Psoas muscle (tissue), 8 donors: ENCODE data around the gene TBL1XR1. TPM values are rescaled to one million over a fixed set of nuclear protein-coding genes. Genes with fewer than 3 reads are reported as not detected.

Source experiments
- ATAC-seq, 4 donors: fragments of 200-7000 bp; cut with Tn5 transposase; one replicate each; pipeline ENCODE4 v1.9.1; 2020; ENCODE audit warnings: moderate library complexity in 3 of 4, mild to moderate bottlenecking in 2 of 4
- DNase-seq, 2 donors: peaks; one replicate each; pipeline ENCODE4 v3.0.0-alpha.2; 2020
- H3K27ac ChIP-seq: fragments of 200-600 bp; one replicate; pipeline ENCODE4 v1.8.0; 2022
- H3K27me3 ChIP-seq, 3 donors: fragments of 200-600 bp in 1 of 3; one replicate each; pipeline versions ENCODE4 v1.6.1 to v1.8.0; 2013 to 2022; ENCODE audit warnings: low read length in 2 of 3, mild to moderate bottlenecking in 2 of 3, moderate library complexity in 1 of 3; ENCODE audit not compliant: insufficient read depth in 3 of 3
- H3K36me3 ChIP-seq, 2 donors: fragments of 200-600 bp in 1 of 2; one replicate each; pipeline versions ENCODE4 v1.6.1 to v1.8.0; 2013 to 2022; ENCODE audit warnings: low read depth in 1 of 2, mild to moderate bottlenecking in 1 of 2, moderate library complexity in 1 of 2; ENCODE audit not compliant: insufficient read depth in 1 of 2
- H3K4me1 ChIP-seq: fragments of 200-600 bp; one replicate; pipeline ENCODE4 v1.8.0; 2022
- H3K4me3 ChIP-seq: fragments of 200-600 bp; one replicate; pipeline ENCODE4 v1.8.0; 2022; ENCODE audit warnings: mild to moderate bottlenecking
- H3K9me3 ChIP-seq: fragments of 200-600 bp; one replicate; pipeline ENCODE4 v1.8.0; 2022
- WGBS, 3 donors: extraction: QIAGEN DNeasy Blood & Tissue Kit; methylation state at CpG; one replicate each; pipeline versions ENCODE4 v1.1.6 to v1.1.7; 2013; 5-methylcytosine and 5-hydroxymethylcytosine counted together
- intact Hi-C, 2 donors: fragments of 100-400 bp; cut with DNase I; formaldehyde crosslinking; loops; one replicate each; pipeline versions ENCODE4 v1.11.0 to v1.14.2; 2022
- polyA plus RNA-seq, 3 donors: library from polyadenylated mRNA; stranded (reverse); fragments of 200-250 nt; gene quantifications; one replicate each; pipeline ENCODE4 v1.2.3, GENCODE V29; 2013
- total RNA-seq, 4 donors: library from RNA; stranded (reverse); fragmentation: NEBNext Ultra II Directional in 2 of 4; extraction: Animal tissue kit (Norgen Biotek cat#: 25700) in 2 of 4; gene quantifications; one replicate each; pipeline versions ENCODE4 v1.2.1 to v1.2.4, GENCODE V29; 2021 to 2023
- TF ChIP-seq, protein P1 (sequence below): fragments of 200-600 bp; IDR thresholded peaks from one replicate; pipeline ENCODE4 v1.8.0; 2022; ENCODE audit warnings: antibody characterized with exemption
- donor health status: healthy with polysubstance abuse.
- donor health status: DM: no; HTN: no; CAD: no; lungs with moderate emphysema.
- donor health status: Bipolar disorder and iron deficiency.
- donor health status: healthy.
- donor health status: DM: yes; HTN: yes; CAD: no.
- donor health status: DM: no; HTN: no; CAD: no.
- donor health status: DM: no; HTN: no; CAD: no.
- donor health status: DM: yes; HTN: yes; CAD: no.

Gene TBL1XR1
- total and polyA plus RNA-seq, 7 donors = 7.3 to 97.4 (median 58.6) TPM

DNA sequence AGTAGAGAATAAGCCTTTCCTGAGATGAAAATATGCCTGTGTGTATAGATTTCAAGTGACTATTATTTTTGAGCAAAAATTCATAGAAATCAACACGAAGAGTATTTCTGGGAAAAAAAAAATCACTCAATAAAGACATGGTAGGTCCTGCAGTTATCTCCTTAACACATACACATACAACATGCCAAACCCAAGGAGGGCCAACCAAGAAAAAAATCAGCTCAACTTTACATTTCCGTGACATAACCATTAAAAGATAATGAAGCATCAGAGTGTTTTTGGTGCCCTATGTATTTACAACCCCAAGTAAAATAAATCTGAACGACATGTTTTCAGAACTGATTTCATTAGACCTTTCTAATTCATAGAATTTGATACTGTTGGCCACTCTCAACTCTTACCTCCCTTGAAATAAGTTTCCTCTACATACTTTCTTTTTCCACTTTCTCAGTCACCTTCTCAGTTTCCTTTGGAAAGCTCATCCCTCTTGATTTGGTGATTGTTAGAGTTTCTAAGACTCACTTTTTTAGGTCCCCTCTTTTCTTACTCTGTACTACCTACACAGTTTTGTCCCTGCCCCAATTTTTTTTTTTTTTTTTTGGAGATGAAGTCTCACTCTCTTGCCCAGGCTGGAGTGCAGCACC is 162.3 kb downstream of the TBL1XR1 start:
- intact Hi-C loops = no loop called here
- TF ChIP-seq, protein P1, sequence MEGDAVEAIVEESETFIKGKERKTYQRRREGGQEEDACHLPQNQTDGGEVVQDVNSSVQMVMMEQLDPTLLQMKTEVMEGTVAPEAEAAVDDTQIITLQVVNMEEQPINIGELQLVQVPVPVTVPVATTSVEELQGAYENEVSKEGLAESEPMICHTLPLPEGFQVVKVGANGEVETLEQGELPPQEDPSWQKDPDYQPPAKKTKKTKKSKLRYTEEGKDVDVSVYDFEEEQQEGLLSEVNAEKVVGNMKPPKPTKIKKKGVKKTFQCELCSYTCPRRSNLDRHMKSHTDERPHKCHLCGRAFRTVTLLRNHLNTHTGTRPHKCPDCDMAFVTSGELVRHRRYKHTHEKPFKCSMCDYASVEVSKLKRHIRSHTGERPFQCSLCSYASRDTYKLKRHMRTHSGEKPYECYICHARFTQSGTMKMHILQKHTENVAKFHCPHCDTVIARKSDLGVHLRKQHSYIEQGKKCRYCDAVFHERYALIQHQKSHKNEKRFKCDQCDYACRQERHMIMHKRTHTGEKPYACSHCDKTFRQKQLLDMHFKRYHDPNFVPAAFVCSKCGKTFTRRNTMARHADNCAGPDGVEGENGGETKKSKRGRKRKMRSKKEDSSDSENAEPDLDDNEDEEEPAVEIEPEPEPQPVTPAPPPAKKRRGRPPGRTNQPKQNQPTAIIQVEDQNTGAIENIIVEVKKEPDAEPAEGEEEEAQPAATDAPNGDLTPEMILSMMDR = no peak
- Histone ChIP-seq H3K36me3 (peaks cover 0 to 67% of the 10 kb centered on the region in 2 donors), H3K4me3 (no peak overlapping the region), H3K4me1 (peaks cover 12% of the 10 kb centered on the region), H3K27ac (no peak overlapping the region), H3K27me3 (no peaks in the 10 kb centered on the region), H3K9me3 (no peaks in the 10 kb centered on the region)
- WGBS, 3 donors = 60 to 91% (median 90%) methylated on average over 3 of the region's 3 CpGs
- DNase-seq (no peak), ATAC-seq (no peak)

DNA sequence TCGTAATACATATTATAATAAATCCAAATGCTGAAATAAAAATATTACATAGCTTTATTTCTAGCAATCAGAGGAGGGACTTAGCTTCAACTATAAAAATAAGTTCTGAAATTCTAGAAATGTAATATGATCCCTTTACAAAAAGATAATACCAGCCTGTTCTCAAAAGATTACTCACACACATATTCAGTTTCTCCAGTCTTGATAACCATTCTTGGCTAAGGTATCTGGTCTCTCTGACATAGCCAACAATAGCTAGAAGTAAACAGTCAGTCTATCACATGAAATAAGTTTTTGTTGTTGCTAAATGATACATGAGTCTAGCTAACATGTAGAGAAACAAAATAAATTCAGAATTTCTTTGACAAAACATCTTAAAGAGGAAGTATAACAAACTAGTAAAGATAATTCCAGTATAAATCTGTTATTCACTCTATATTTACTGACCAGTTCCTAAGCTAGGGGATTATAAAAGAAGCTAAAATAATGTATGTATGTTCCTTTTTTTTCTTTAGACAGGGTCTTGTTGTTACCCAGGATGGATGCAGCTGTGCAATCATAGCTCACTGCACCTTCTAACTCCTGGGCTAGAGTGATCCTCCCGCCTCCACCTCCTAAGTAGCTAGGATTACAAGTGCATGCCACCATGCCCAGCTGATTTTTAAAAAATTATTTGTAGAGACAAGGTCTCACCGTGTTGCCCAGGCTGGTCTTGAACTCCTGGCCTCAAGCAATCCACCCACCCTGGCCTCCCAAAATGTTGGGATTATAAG is 170.6 kb downstream of the TBL1XR1 start:
- peaks cover 11% of the 10 kb centered on the region for H3K4me1 ChIP-seq
- no peak overlapping the region for H3K4me3 ChIP-seq
- DNase-seq (no peak), ATAC-seq (peak; percentile 37 to 74 (median 52))
- H3K27me3 ChIP-seq = no peaks in the 10 kb centered on the region
- H3K27ac ChIP-seq = no peak overlapping the region
- H3K36me3 ChIP-seq = peaks cover 0 to 38% of the 10 kb centered on the region in 2 donors
- intact Hi-C loops = loop anchor here in 1 of 2 donors (5.0 kb wide), 1 partner anchor 59 kb away; no protein-coding TSS in a partner anchor
- TF ChIP-seq, protein P1 = no peak
- no peaks in the 10 kb centered on the region for H3K9me3 ChIP-seq
- WGBS, 3 donors = 53 to 70% (median 61%) methylated on average over 3 of the region's 3 CpGs

DNA sequence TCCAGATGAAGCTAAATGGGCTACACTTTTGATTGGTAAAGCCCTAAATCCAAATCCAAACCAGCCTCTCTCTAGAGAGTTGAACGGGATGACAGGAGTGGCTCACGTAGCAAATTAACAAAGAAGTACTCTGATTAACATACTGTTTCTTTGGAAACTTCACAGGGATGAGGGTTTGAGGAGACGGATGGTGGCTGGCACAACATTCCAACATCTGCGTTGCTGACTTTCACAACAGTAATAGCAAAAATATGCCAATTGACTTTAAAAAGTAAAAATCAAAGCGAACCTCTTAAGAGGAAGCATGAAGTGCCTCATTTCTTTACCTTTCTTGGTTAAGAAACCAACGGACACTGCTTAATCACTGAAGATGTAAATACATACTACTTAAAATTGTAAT is 181.4 kb downstream of the TBL1XR1 start:
- intact Hi-C loops = no loop called here
- ATAC-seq (no peak), DNase-seq (no peak)
- Histone ChIP-seq H3K27me3 (no peaks in the 10 kb centered on the region), H3K4me3 (no peak overlapping the region), H3K9me3 (no peaks in the 10 kb centered on the region), H3K4me1 (no peaks in the 10 kb centered on the region), H3K27ac (no peak overlapping the region), H3K36me3 (peaks cover 0 to 8% of the 10 kb centered on the region in 2 donors)
- TF ChIP-seq, protein P1 = no peak
- WGBS, 3 donors = 66 to 87% (median 82%) methylated on average over 6 of the region's 6 CpGs

- Histone ChIP-seq H3K4me1 (no peaks in the 10 kb centered on the region), H3K27ac (no peak overlapping the region), H3K4me3 (no peak overlapping the region), H3K27me3 (no peaks in the 10 kb centered on the region), H3K9me3 (no peaks in the 10 kb centered on the region), H3K36me3 (peaks cover 0 to 7% of the 10 kb centered on the region in 2 donors)
- ATAC-seq (no peak), DNase-seq (no peak)
- intact Hi-C loops = no loop called here
- TF ChIP-seq, protein P1 = no peak
- 80 to 84% (median 83%) methylated on average over 8 of the region's 8 CpGs for WGBS, 3 donors
Measured at GRCh38 chr3:177013681-177014280, 183.5 kb downstream of the TBL1XR1 start.
